SK-N-SH (cell line): Measurements from ENCODE around the gene PBX4. TPM values are rescaled to one million over a fixed set of nuclear protein-coding genes. Genes with fewer than 3 reads are reported as not detected.
"Not testable (repeated sequence)": the region's sequence is repeated elsewhere in the genome, so short reads cannot be mapped to it uniquely, and the experiment has no call there.

Experiments used
- CTCF ChIA-PET: fragments of 300-600, 350-600 bp; formaldehyde crosslinking; extraction: SDS; loops from one replicate; lab custom pipeline; 2021; lab: Yijun Ruan, JAX
- POLR2A ChIA-PET: fragments of 350-600 bp; sonication (Branson Sonifier 250); formaldehyde crosslinking; extraction: SDS; loops from one replicate; lab custom pipeline; 2020; ENCODE audit warnings: antibody characterized with exemption, inconsistent platforms; lab: Yijun Ruan, JAX
- DNase-seq: peaks from one replicate; pipeline ENCODE4 v3.0.0; 2012
- H2AFZ ChIP-seq: fragments of 200-600 bp; sonication (generic); 2 replicates; pipeline ENCODE4 v1.8.1; 2016; ENCODE audit warnings: antibody characterized with exemption, mild to moderate bottlenecking, low read depth
- H3F3A ChIP-seq: fragments of 200-600 bp; sonication (generic); replicated peaks from 2 replicates; pipeline ENCODE3; 2016; ENCODE audit warnings: antibody characterized with exemption, mild to moderate bottlenecking; ENCODE audit not compliant: insufficient read depth
- H3K27ac ChIP-seq, 2 experiments: fragments of 200-500 bp in 1 of 2; fragments of 200-600 bp in 1 of 2; sonication (Bioruptor generic) in 1 of 2; sonication (generic), shearing (Covaris generic) in 1 of 2; 2 replicates each; pipeline versions ENCODE4 v1.5.1 to v1.6.1; 2014 to 2016; ENCODE audit warnings: low read depth in 2 of 2, inconsistent platforms in 1 of 2, low read length in 1 of 2, mild to moderate bottlenecking in 1 of 2, mixed read lengths in 1 of 2
- H3K27me3 ChIP-seq: fragments of 200-600 bp; sonication (generic), shearing (Covaris generic); 2 replicates; pipeline ENCODE4 v1.6.1; 2016; ENCODE audit warnings: mixed run types; ENCODE audit not compliant: insufficient read depth
- H3K36me3 ChIP-seq, 2 experiments: fragments of 200-500 bp in 1 of 2; fragments of 200-600 bp in 1 of 2; sonication (Bioruptor generic) in 1 of 2; sonication (generic) in 1 of 2; replicated peaks in 1 of 2; 2 replicates each; pipeline versions ENCODE3 to v1.5.1; 2014 to 2016; ENCODE audit warnings: low read length in 1 of 2, mild to moderate bottlenecking in 1 of 2; ENCODE audit not compliant: insufficient read depth in 2 of 2, control insufficient read depth in 1 of 2
- H3K4me1 ChIP-seq, 2 experiments: fragments of 200-500 bp in 1 of 2; fragments of 200-600 bp in 1 of 2; sonication (Bioruptor generic) in 1 of 2; sonication (generic), shearing (Covaris generic) in 1 of 2; 2 replicates each; pipeline versions ENCODE4 v1.5.1 to v1.6.1; 2014 to 2016; ENCODE audit warnings: low read depth in 1 of 2, low read length in 1 of 2, mixed run types in 1 of 2; ENCODE audit not compliant: insufficient read depth in 2 of 2, control insufficient read depth in 1 of 2
- H3K4me2 ChIP-seq: fragments of 200-600 bp; sonication (generic), shearing (Covaris generic); 2 replicates; pipeline ENCODE4 v1.6.1; 2017; ENCODE audit warnings: mixed run types
- H3K4me3 ChIP-seq, 2 experiments: fragments of 200-500 bp in 1 of 2; fragments of 200-600 bp in 1 of 2; sonication (Bioruptor generic) in 1 of 2; sonication (generic), shearing (Covaris generic) in 1 of 2; 2 replicates each; pipeline versions ENCODE4 v1.5.1 to v1.8.1; 2014 to 2016; ENCODE audit warnings: low read depth in 2 of 2, inconsistent platforms in 1 of 2, low read length in 1 of 2, mild to moderate bottlenecking in 1 of 2, mixed read lengths in 1 of 2, moderate library complexity in 1 of 2
- H3K79me2 ChIP-seq: fragments of 200-600 bp; sonication (generic); 2 replicates; pipeline ENCODE4 v1.8.1; 2017; ENCODE audit warnings: mild to moderate bottlenecking; ENCODE audit not compliant: insufficient read depth
- H3K9ac ChIP-seq: fragments of 200-600 bp; sonication (generic); 2 replicates; pipeline ENCODE4 v1.6.1; 2017; ENCODE audit warnings: mixed run types
- H3K9me2 ChIP-seq: fragments of 200-600 bp; sonication (generic); 2 replicates; pipeline ENCODE4 v1.6.1; 2017; ENCODE audit warnings: mixed run types
- H3K9me3 ChIP-seq: fragments of 200-600 bp; sonication (generic); 2 replicates; pipeline ENCODE4 v1.6.1; 2017; ENCODE audit warnings: mixed run types, mild to moderate bottlenecking, moderate library complexity
- H4K20me1 ChIP-seq: fragments of 200-600 bp; sonication (generic); 2 replicates; pipeline ENCODE4 v1.6.1; 2017; ENCODE audit warnings: mild to moderate bottlenecking, mixed run types; ENCODE audit not compliant: insufficient read depth
- GABPA ChIP-seq: IDR thresholded peaks from 2 replicates; pipeline ENCODE4 v1.4.0; 2012; ENCODE audit warnings: low read depth, mild to moderate bottlenecking
- IRF3 ChIP-seq: fragments of 150-350 bp; IDR thresholded peaks from 2 replicates; pipeline ENCODE4 v1.6.1; 2016; ENCODE audit warnings: mild to moderate bottlenecking, low read depth, low read length
- MAX ChIP-seq: IDR thresholded peaks from 2 replicates; pipeline ENCODE4 v1.4.0; 2012; ENCODE audit warnings: low read depth
- MEF2A ChIP-seq: IDR thresholded peaks from 2 replicates; pipeline ENCODE4 v1.4.0; 2012; ENCODE audit warnings: low read depth, borderline replicate concordance
- PBX3 ChIP-seq: IDR thresholded peaks from 2 replicates; pipeline ENCODE4; 2012
- RAD21 ChIP-seq: IDR thresholded peaks from 2 replicates; pipeline ENCODE4 v1.6.1; 2012; ENCODE audit warnings: mild to moderate bottlenecking, low read length
- REST ChIP-seq: IDR thresholded peaks from 2 replicates; pipeline ENCODE4 v1.6.1; 2012; ENCODE audit warnings: mild to moderate bottlenecking, low read depth, low read length, moderate library complexity
- RFX5 ChIP-seq: IDR thresholded peaks from 2 replicates; pipeline ENCODE4 v1.6.1; 2012; ENCODE audit warnings: mild to moderate bottlenecking, improper control_type of control experiment, low read length
- RXRA ChIP-seq: IDR thresholded peaks from 2 replicates; pipeline ENCODE4 v1.4.0; 2012; ENCODE audit warnings: low read depth, mild to moderate bottlenecking, borderline replicate concordance
- SIN3A ChIP-seq: IDR thresholded peaks from 2 replicates; pipeline ENCODE4 v1.6.1; 2012; ENCODE audit warnings: low read depth, mild to moderate bottlenecking, low read length, moderate library complexity, borderline replicate concordance
- TAF1 ChIP-seq: IDR thresholded peaks from 2 replicates; pipeline ENCODE4 v1.6.1; 2012; ENCODE audit warnings: low read depth, mild to moderate bottlenecking, low read length, moderate library complexity, borderline replicate concordance
- TCF12 ChIP-seq: IDR thresholded peaks from 2 replicates; pipeline ENCODE4 v1.4.0; 2012
- USF1 ChIP-seq: IDR thresholded peaks from 2 replicates; pipeline ENCODE4 v1.4.0; 2012; ENCODE audit warnings: low read depth, borderline replicate concordance
- YY1 ChIP-seq: IDR thresholded peaks from 2 replicates; pipeline ENCODE4 v1.4.0; 2012; ENCODE audit warnings: low read depth, mild to moderate bottlenecking
- WGBS: methylation state at CpG from one replicate; pipeline ENCODE4 v1.1.6; 2017; ENCODE audit warnings: low lambda C conversion rate; 5-methylcytosine and 5-hydroxymethylcytosine counted together
- polyA plus RNA-seq, 3 experiments: library from polyadenylated mRNA; depleted of rRNA; stranded (reverse); fragments of >200 nt; gene quantifications; 2 replicates each; pipeline ENCODE4 v1.2.3, GENCODE V29; 2012

PBX4 gene
- polyA plus RNA-seq, 1 of the 3 experiments (the other 2 are of a cell fraction) = 6.4 TPM

GRCh38 chr19:19602136-19602712 is 16.3 kb downstream of the PBX4 start:
- ChIA-PET POLR2A (no interaction called here), CTCF (interaction anchor here (0.8 to 1.0 kb wide), 2 partner anchors 48 to 49 kb away, joined by 3 read pairs; no protein-coding TSS in a partner anchor)
- H3K4me3 ChIP-seq = no peak overlapping the region
- no peak overlapping the region for H3K27ac ChIP-seq
- no peak overlapping the region for H2AFZ ChIP-seq
- H3K36me3 ChIP-seq = no peaks in the 10 kb centered on the region
- TF ChIP-seq RAD21 = no peak
- DNase-seq = no peak
- no peaks in the 10 kb centered on the region for H3K9me2 ChIP-seq
- no peaks in the 10 kb centered on the region for H4K20me1 ChIP-seq
- peaks cover 4% of the 10 kb centered on the region; the same call in 1 of the 2 replicates for H3K79me2 ChIP-seq
- no peaks in the 10 kb centered on the region for H3K4me1 ChIP-seq
- H3K27me3 ChIP-seq = no peaks in the 10 kb centered on the region
- H3F3A ChIP-seq = peaks cover 5% of the 10 kb centered on the region
- no peak overlapping the region for H3K4me2 ChIP-seq
- H3K9ac ChIP-seq = no peak overlapping the region
- H3K9me3 ChIP-seq = no peaks in the 10 kb centered on the region
- 91% methylated on average over 9 of the region's 9 CpGs for WGBS

- Histone ChIP-seq H3K9ac (no peak overlapping the region), H3K79me2 (peaks cover 4% of the 10 kb centered on the region; the same call in 1 of the 2 replicates), H3K9me2 (no peaks in the 10 kb centered on the region), H3K4me3 (no peak overlapping the region), H4K20me1 (no peaks in the 10 kb centered on the region), H3K4me2 (no peak overlapping the region), H3F3A (peaks cover 3% of the 10 kb centered on the region), H2AFZ (no peak overlapping the region), H3K4me1 (no peaks in the 10 kb centered on the region; a peak in 1 of 4 replicates), H3K36me3 (no peaks in the 10 kb centered on the region), H3K27ac (no peak overlapping the region), H3K9me3 (no peaks in the 10 kb centered on the region), H3K27me3 (no peaks in the 10 kb centered on the region)
- DNase-seq = no peak
- TF ChIP-seq GABPA (no peak), YY1 (no peak), RXRA (no peak), MAX (no peak), TCF12 (no peak), IRF3 (no peak), REST (no peak), PBX3 (no peak), TAF1 (no peak), MEF2A (no peak), RFX5 (no peak), SIN3A (no peak), USF1 (no peak)
- ChIA-PET POLR2A (no interaction called here), CTCF (no interaction called here)
- WGBS = 94% methylated on average over 1 of the region's 1 CpG
Observed at GRCh38 chr19:19600793-19601330, 17.6 kb downstream of the PBX4 start.

- H3K9ac ChIP-seq, H3F3A ChIP-seq, CTCF ChIA-PET, H3K4me3 ChIP-seq, H3K79me2 ChIP-seq, H3K27ac ChIP-seq, DNase-seq, H3K4me2 ChIP-seq, POLR2A ChIA-PET, H3K4me1 ChIP-seq, H4K20me1 ChIP-seq, H3K9me2 ChIP-seq, H2AFZ ChIP-seq, H3K36me3 ChIP-seq, H3K9me3 ChIP-seq, H3K27me3 ChIP-seq: not testable (repeated sequence)
- WGBS = 95% methylated on average over 20 of the region's 20 CpGs
Observed at GRCh38 chr19:19598728-19599451, 19.6 kb downstream of the PBX4 start.
